Glomerular visceral epithelial cell (primary cell): ENCODE measurements around the gene CDKN2B.

Source experiments
- DNase-seq: peaks from one replicate; pipeline ENCODE4 v3.0.0-alpha.2; 2016; ENCODE audit errors: extremely low spot score

Gene CDKN2B

GRCh38 chr9:22033012-22033630 lies 24.0 kb upstream of the CDKN2B start:
- DNase-seq: no peak

DNA sequence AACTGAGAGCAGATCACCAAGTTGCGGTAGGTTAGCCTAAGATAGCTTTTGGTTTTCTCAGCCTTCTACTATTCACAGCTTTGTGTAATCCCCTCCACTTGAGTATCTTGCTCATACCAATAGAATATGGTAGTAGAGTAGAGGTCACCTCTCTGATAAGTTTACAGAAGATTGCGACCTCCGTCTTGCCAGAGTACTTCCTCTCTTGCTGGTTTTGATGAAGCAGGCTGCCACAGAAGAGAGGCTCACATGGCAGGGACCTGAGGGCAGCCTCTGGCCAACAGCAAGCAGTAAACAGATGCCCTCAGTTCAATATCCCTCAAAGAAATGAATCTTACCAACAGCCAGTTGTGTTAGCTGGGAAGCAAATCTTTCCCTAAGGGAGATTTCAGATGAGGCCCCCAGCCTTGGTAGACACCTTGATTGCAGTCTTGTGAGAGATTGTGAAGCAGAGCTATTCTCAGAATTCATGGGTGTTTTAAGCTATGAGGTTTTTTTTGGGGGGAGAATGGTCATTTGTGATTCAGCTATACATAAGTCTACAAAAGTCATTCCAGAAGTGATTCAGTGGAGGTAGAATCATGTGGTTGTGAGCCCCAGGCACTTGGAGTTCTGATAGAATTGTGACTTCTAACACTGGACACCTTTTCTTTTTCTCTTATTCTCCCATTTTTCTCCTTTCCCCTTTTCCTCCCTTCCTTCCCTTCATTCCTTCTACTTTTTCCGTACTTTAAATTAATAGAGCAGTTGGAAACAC lies 22.7 kb upstream of the CDKN2B start:
- DNase-seq: no peak

GRCh38 chr9:22030101-22030598 lies 21.0 kb upstream of the CDKN2B start:
- DNase-seq: peak; percentile 34

DNA sequence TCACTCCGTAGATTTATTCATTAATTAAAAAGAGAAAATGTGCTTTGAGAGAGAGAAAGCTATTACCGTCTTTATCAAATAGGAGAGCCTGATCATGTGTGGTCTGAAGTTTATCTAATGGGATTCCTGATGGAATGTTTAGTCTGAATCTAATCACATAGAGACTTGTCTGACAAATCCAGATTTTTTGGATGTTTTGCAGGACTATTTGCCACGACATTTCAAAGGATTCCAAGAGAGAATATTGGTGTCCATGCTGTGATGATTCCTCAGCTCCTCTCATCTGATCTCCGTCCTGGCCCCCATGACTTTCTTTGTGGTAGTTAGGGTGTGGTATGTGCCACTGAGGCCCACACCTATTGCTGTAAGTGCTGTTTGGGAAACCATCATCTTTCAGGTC lies 20.1 kb upstream of the CDKN2B start:
- DNase-seq: no peak

DNA sequence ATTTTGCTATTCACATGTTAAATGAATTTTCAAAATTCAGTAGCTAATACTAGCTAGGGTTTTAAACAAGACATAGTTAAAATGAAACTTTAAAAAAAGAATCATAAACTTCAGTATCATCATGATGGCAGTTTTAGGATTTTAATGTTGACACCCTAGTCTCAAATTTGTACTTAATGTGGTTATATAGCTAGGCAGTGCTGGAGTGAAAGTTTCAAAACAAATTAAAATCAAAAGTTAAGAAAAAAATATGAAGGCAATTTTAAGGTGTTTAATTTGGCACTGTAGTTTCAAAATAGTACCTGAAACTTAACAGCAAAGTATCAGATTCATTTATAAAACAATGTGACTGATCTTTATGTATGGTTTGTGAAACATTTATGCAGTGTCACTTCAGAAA lies 19.3 kb upstream of the CDKN2B start:
- DNase-seq: no peak

DNA sequence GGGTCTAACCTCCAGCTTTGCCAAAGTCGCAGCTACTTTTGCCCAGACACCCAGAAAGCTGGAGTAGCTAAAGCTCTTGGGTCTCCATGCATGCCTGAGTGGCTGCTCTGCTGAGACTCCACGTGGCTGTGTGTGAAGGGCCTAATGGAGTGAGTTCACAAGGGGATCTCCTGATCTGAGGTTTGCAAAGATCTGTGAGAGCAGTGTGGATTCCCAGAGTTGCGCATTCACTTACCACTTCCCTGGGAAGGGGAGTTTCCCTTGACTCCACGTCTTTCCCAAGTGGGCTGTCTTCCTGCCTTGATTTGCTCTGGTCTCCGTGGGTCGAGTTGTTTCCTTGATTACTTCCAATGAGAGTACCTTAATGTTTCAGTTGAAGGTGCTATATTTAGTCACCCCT lies 17.6 kb upstream of the CDKN2B start:
- DNase-seq: no peak

DNA sequence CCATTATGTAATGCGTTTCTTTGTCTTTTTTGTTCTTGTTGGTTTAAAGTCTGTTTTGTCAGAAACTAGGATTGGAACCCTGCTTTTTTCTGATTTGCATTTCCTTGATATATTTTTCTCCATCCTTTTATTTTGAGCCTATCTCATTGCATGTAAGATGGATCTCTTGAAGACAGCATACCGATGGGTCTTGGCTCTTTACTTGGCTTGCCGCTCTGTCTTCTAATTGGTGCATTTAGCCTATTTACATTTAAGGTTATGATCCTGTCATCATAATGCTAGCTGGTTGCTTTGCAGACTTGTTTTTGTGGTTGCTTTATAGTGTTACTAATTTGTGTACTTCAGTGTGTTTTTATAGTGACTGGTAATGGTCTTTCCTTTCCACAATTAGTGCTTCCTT lies 13.3 kb upstream of the CDKN2B start:
- no peak for DNase-seq

GRCh38 chr9:22010866-22011625 lies 1.9 kb upstream of the CDKN2B start:
- no peak for DNase-seq

DNA sequence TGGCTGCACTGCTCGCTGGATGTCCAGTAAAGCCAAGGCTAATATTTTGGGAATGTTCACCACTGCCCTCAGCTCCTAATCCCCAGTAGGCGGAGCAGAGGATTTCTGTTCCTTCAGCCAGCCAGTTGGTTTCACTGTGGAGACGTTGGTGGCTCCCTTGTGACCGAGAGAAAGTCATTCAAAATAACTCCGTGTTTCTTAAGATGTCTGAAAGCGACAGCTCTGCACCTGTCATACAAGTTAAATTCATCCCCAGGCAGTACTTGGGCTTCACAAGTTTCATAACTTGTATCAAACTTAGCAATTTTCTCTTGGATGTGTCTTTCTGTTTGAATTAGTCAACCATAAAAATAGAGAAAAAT lies 382 bp upstream of the CDKN2B start:
- no peak for DNase-seq

GRCh38 chr9:22008384-22008716 lies 755 bp downstream of the CDKN2B start:
- no peak for DNase-seq

GRCh38 chr9:22005702-22006606 lies 3.2 kb downstream of the CDKN2B start:
- DNase-seq: peak; percentile 65

- peak; percentile 74 for DNase-seq
Observed at GRCh38 chr9:22005021-22005701, 3.9 kb downstream of the CDKN2B start.

DNA sequence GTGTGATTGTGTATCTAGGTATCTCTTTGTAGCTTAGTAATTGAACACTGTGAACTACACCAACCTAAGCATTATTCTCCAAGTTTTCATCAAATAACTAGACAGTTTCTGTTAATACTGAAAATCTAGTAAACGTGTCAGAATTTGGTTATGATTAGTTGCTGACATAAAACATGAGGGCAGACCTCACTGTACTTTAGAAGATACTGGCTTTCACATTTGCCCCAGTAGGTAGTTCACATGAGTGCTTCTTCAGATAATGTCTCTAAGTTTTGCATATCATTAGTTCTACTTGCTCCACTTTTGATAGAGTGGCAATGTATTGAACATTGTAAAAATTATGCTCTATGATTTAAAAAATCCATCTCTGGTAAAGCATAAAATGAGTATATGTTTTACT lies 7.1 kb downstream of the CDKN2B start:
- DNase-seq: no peak

DNA sequence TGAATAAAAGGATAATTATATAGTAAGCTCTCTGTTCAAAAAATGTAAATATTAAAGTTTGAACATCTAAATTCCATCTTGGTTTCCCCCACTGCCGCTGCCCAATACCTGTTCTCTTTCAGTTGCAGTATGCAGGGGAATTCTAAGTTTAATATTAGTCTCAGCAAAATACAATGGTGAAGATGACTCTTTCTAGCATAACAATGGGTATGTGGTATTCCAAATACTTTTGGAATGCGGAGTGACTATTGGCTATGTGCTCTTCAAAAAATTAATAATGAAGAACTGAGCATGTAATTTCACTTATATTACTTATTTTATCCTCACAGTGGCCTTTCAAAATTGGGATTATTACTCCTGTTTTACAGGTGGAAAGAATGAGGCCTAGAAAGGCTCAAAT lies 11.1 kb downstream of the CDKN2B start:
- no peak for DNase-seq

GRCh38 chr9:21997480-21997879 lies 11.6 kb downstream of the CDKN2B start:
- DNase-seq: no peak

- DNase-seq: no peak
Observed at GRCh38 chr9:21996858-21997257, 12.2 kb downstream of the CDKN2B start.

DNA sequence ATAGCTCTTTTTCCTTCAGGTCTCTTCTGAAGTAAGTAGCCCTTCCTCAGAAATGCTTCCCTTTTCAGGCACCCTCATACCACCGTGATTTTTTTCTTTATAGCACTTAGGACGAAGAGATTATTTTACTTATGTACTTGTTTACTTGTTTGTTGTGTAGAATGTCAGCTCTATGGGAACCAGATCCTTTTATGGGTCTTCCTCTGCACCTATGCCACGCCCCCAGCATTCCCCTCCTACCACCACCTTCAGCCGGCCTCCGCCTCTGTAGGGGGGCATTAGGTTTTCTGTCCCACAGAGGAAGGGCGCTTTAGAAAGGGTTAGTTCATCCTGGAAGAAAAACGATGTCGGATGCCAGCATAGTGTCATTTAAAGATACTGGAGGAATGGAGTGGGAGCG lies 12.7 kb downstream of the CDKN2B start:
- DNase-seq: peak; percentile 59

DNA sequence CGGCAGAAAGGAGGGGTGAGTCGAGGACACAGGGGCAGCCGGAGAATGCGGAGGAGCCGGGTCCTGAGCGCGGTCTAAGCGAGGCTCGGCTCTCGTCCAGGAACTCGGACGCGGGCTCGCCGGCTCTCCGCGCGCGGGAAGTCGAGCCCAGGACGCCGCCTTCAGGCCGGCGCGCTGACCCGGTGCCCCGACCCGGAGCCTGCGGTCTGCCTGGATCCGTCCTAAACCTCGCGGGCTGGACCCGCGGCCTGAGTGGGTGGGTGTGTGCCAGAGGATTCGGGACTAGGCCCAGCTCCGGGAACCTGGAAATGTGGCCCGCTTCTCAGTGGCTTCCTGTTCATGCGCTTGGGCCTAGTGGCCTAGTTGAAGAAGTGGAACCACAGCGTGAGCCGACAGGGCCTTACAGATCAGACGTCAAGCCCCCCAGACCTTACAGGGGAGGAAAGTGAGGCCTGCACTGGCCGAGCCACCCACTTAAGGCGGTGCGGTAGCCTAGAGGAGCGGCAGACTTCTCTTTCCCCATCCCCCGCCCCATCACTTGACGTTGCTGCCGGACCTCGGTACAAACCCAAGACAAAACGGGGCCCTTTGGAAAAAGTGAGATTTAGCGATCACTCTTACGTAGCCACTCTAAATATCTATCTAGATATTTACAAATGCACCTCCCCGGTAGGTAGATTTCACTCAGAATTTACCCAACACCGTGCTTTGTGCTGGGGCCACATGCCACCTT lies 13.3 kb downstream of the CDKN2B start:
- DNase-seq: peak; percentile 58

GRCh38 chr9:21995006-21995665 lies 14.0 kb downstream of the CDKN2B start:
- peak; percentile 83 for DNase-seq

GRCh38 chr9:21994556-21995005 lies 14.5 kb downstream of the CDKN2B start, which contains the start of gene CDKN2B-AS1:
TSS of gene CDKN2B-AS1 (plus strand) at chr9:21994791.
- DNase-seq: no peak
